ENCODE measurements around the gene FAM131C.

- TF ChIP-seq CTCF (IDR thresholded peaks at IDR 0.05; ENCODE audit: low read depth, low read length) (no peak), EZH2phosphoT487 (IDR thresholded peaks at IDR 0.05; ENCODE audit: low read depth) (no peak)
Observed at GRCh38 chr1:16116625-16117024, 43.2 kb upstream of the FAM131C start.

Data from OCI-LY3 (cell line).